Ishikawa (cell line): Measurements from ENCODE around the gene CYP39A1.

Experiments used
- CEBPB ChIP-seq: IDR thresholded peaks from 2 replicates; pipeline ENCODE4 v1.6.1; 2012
- CREB1 ChIP-seq: IDR thresholded peaks from 2 replicates; pipeline ENCODE4 v1.6.1; 2012; ENCODE audit warnings: low read depth
- EGR1 ChIP-seq: IDR thresholded peaks from 2 replicates; pipeline ENCODE4 v1.6.1; 2012
- EP300 ChIP-seq: IDR thresholded peaks from 2 replicates; pipeline ENCODE4 v1.6.1; 2012; ENCODE audit warnings: borderline replicate concordance
- FOXM1 ChIP-seq: IDR thresholded peaks from 2 replicates; pipeline ENCODE4 v1.6.1; 2012; ENCODE audit warnings: low read depth, borderline replicate concordance
- NFIC ChIP-seq: IDR thresholded peaks from 2 replicates; pipeline ENCODE4 v1.6.1; 2012
- RAD21 ChIP-seq: IDR thresholded peaks from 2 replicates; pipeline ENCODE4 v1.6.1; 2012; ENCODE audit warnings: low read depth
- TAF1 ChIP-seq: IDR thresholded peaks from 2 replicates; pipeline ENCODE4 v1.6.1; 2012; ENCODE audit warnings: low read depth, mild to moderate bottlenecking
- TCF12 ChIP-seq: IDR thresholded peaks from 2 replicates; pipeline ENCODE4 v1.6.1; 2012; ENCODE audit warnings: low read depth
- TEAD4 ChIP-seq: IDR thresholded peaks from 2 replicates; pipeline ENCODE4 v1.6.1; 2012
- YY1 ChIP-seq: IDR thresholded peaks from 2 replicates; pipeline ENCODE4 v1.6.1; 2012; ENCODE audit warnings: low read depth
- ZBTB7A ChIP-seq: IDR thresholded peaks from 2 replicates; pipeline ENCODE4 v1.6.1; 2012; ENCODE audit warnings: low read depth
- TF ChIP-seq, protein P1 (sequence below): IDR thresholded peaks from 2 replicates; pipeline ENCODE4 v1.6.1; 2012
- TF ChIP-seq, protein P2 (sequence below): IDR thresholded peaks from 2 replicates; pipeline ENCODE4 v1.6.1; 2012; ENCODE audit warnings: low read depth, mild to moderate bottlenecking
- TF ChIP-seq, protein P3 (sequence below): IDR thresholded peaks from 2 replicates; pipeline ENCODE4 v1.6.1; 2012

Gene CYP39A1

DNA sequence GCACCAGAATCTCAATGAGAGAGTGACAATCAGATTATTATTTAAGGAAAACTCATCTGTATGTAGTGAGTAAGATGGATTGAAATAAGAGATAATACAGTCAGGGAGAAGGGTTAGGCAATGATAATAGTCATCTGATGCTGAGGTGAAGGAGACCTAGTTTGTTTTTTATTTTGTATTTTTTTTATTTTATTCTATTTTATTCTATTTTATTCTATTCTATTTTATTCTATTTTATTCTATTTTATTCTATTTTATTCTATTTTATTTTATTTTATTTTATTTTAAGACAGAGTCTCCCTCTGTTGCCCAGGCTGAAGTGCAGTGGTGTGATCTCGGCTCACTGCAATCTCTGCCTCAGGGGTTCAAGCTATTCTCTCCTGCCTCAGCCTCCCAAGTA, 88.7 kb downstream of the CYP39A1 start:
- no peak for TF ChIP-seq TEAD4
- no peak for TF ChIP-seq EGR1
- no peak for TF ChIP-seq CREB1
- TF ChIP-seq, protein P1, sequence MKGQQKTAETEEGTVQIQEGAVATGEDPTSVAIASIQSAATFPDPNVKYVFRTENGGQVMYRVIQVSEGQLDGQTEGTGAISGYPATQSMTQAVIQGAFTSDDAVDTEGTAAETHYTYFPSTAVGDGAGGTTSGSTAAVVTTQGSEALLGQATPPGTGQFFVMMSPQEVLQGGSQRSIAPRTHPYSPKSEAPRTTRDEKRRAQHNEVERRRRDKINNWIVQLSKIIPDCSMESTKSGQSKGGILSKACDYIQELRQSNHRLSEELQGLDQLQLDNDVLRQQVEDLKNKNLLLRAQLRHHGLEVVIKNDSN = no peak
- TF ChIP-seq EP300 = no peak
- TF ChIP-seq FOXM1 = no peak
- no peak for TF ChIP-seq YY1
- TF ChIP-seq, protein P2, sequence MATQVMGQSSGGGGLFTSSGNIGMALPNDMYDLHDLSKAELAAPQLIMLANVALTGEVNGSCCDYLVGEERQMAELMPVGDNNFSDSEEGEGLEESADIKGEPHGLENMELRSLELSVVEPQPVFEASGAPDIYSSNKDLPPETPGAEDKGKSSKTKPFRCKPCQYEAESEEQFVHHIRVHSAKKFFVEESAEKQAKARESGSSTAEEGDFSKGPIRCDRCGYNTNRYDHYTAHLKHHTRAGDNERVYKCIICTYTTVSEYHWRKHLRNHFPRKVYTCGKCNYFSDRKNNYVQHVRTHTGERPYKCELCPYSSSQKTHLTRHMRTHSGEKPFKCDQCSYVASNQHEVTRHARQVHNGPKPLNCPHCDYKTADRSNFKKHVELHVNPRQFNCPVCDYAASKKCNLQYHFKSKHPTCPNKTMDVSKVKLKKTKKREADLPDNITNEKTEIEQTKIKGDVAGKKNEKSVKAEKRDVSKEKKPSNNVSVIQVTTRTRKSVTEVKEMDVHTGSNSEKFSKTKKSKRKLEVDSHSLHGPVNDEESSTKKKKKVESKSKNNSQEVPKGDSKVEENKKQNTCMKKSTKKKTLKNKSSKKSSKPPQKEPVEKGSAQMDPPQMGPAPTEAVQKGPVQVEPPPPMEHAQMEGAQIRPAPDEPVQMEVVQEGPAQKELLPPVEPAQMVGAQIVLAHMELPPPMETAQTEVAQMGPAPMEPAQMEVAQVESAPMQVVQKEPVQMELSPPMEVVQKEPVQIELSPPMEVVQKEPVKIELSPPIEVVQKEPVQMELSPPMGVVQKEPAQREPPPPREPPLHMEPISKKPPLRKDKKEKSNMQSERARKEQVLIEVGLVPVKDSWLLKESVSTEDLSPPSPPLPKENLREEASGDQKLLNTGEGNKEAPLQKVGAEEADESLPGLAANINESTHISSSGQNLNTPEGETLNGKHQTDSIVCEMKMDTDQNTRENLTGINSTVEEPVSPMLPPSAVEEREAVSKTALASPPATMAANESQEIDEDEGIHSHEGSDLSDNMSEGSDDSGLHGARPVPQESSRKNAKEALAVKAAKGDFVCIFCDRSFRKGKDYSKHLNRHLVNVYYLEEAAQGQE = no peak
- TF ChIP-seq ZBTB7A = no peak
- no peak for TF ChIP-seq NFIC
- TF ChIP-seq RAD21 = no peak
- TF ChIP-seq CEBPB = no peak
- TF ChIP-seq TCF12 = no peak
- TF ChIP-seq TAF1 = no peak
- TF ChIP-seq, protein P3, sequence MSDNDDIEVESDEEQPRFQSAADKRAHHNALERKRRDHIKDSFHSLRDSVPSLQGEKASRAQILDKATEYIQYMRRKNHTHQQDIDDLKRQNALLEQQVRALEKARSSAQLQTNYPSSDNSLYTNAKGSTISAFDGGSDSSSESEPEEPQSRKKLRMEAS = no peak

DNA sequence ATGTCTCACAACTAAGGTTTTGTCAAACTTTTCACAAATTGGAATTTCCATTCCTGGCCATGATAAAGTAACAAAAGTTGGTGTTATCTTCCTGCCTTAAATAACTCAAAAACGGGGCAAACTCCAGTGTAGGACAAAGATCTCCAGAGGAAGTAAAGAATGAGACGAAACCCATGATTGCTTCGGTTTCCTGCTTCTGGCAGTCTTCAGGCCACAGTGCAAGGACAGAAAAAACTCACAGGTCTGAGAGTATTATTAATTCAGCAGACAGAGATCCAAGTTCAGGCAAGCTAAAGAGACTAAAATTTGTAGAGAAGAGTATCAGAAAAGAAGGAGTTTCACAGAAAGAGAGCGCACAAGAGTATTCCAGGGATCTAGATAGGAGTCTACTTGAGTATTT, 96.6 kb downstream of the CYP39A1 start:
- no peak for TF ChIP-seq YY1
- TF ChIP-seq TCF12 = no peak
- TF ChIP-seq NFIC = no peak
- no peak for TF ChIP-seq FOXM1
- TF ChIP-seq, protein P2 = no peak
- TF ChIP-seq, protein P1 = no peak
- no peak for TF ChIP-seq EP300
- TF ChIP-seq, protein P3 = no peak
- no peak for TF ChIP-seq RAD21
- TF ChIP-seq TAF1 = no peak

DNA sequence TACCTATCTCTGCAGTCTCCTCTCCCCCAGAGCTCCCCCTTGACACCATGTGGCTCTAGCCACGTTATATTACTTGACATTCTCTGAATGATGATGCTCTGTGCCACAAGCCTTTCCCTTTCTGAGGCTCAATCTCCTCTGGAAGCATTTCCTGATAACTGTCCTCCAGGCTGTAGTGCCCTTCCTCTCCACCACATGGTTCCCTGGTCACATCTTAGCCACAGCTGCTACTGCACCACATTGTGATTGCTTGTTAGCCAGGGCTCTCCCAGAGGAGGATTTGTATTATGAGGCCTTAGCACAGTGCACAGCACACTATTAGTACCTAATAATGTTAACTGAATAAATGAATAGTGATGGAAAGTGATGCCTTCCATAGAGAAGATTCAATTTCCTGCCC, 97.5 kb downstream of the CYP39A1 start:
- TF ChIP-seq NFIC (no peak), EGR1 (no peak), EP300 (no peak), CEBPB (no peak), YY1 (no peak), TCF12 (no peak), CREB1 (no peak), TEAD4 (no peak), ZBTB7A (no peak), FOXM1 (no peak), TAF1 (no peak)
- TF ChIP-seq, protein P2 = no peak
- TF ChIP-seq, protein P1 = no peak
- TF ChIP-seq, protein P3 = no peak

DNA sequence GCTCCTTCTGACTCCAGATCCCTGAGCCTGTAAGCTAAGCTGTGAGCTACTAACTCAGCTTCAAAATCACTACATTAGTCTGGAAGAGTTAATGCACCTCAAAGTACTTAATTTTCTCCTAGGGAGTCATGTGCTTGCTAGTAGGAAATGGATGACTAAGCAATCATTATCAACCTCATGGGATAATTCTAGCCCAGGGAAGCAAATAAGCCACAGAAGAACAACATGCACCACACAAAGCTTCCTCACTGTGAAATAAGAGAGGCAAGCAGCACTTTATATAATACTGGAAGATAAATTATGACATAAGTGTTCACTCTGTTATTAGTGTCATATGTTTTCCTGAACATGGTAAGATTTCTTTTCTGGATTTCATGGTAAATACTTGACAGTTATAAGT, 103.5 kb downstream of the CYP39A1 start:
- TF ChIP-seq YY1 = no peak
- TF ChIP-seq CREB1 = no peak
- TF ChIP-seq CEBPB = no peak
- TF ChIP-seq NFIC = no peak
- no peak for TF ChIP-seq EGR1
- no peak for TF ChIP-seq EP300
- no peak for TF ChIP-seq ZBTB7A
- no peak for TF ChIP-seq TCF12
- no peak for TF ChIP-seq RAD21
- TF ChIP-seq, protein P3 = no peak
- no peak for TF ChIP-seq TAF1
- TF ChIP-seq TEAD4 = no peak
